Adrenal gland (tissue), 12 donors: ENCODE results near the gene COQ8B. TPM values are rescaled to one million over a fixed set of nuclear protein-coding genes. Genes with fewer than 3 reads are reported as not detected.

Source experiments
- DNase-seq, 7 donors: peaks; one replicate each; pipeline ENCODE4 v3.0.0-alpha.2; 2019 to 2020
- H3K27ac ChIP-seq, 5 donors: fragments of 200-600 bp; sonication (generic) in 4 of 5; 1 replicate in 3 of 5; 2 replicates in 2 of 5; pipeline versions ENCODE4 v1.5.1 to v1.8.0; 2016 to 2020; ENCODE audit warnings: mild to moderate bottlenecking in 1 of 5
- H3K27me3 ChIP-seq: fragments of 200-600 bp; 2 replicates; pipeline ENCODE4 v1.8.0; 2021
- H3K36me3 ChIP-seq, 2 donors: fragments of 200-600 bp; replicated peaks in 1 of 2; 1 replicate in 1 of 2; 2 replicates in 1 of 2; pipeline versions ENCODE4 v1.5.1 to v1.8.0; 2018 to 2022
- H3K4me1 ChIP-seq, 2 donors: fragments of 200-600 bp; replicated peaks in 1 of 2; 1 replicate in 1 of 2; 2 replicates in 1 of 2; pipeline versions ENCODE4 v1.5.1 to v1.8.0; 2018 to 2021
- H3K4me3 ChIP-seq, 4 donors: fragments of 200-600 bp; sonication (generic) in 3 of 4; one replicate each; pipeline ENCODE4 v1.5.1; 2016 to 2018
- H3K9me3 ChIP-seq, 3 donors: fragments of 200-600 bp; sonication (generic) in 1 of 3; replicated peaks in 1 of 3; 1 replicate in 2 of 3; 2 replicates in 1 of 3; pipeline versions ENCODE4 v1.5.1 to v1.8.0; 2016 to 2021
- CTCF ChIP-seq, 6 experiments: fragments of 450-650 bp in 4 of 6; fragments of 200-600 bp in 2 of 6; sonication (generic) in 1 of 6; IDR thresholded peaks; 1 replicate in 5 of 6; 2 replicates in 1 of 6; pipeline versions ENCODE4 v1.5.1 to v1.8.0; 2016 to 2021; ENCODE audit warnings: antibody characterized with exemption in 6 of 6, mild to moderate bottlenecking in 2 of 6, moderate library complexity in 1 of 6
- POLR2A ChIP-seq, 2 donors: fragments of 450-650 bp; IDR thresholded peaks; one replicate each; pipeline ENCODE4 v1.6.1; 2017; ENCODE audit warnings: antibody characterized with exemption in 2 of 2, mild to moderate bottlenecking in 2 of 2, moderate library complexity in 1 of 2
- WGBS, 4 donors: extraction: QIAGEN DNeasy Blood & Tissue Kit in 2 of 4; methylation state at CpG; one replicate each; pipeline versions ENCODE4 v1.1.5 to v1.1.7; 2013 to 2017; 5-methylcytosine and 5-hydroxymethylcytosine counted together
- intact Hi-C, 2 donors: fragments of 100-400 bp; cut with DNase I; formaldehyde crosslinking; loops; one replicate each; pipeline versions ENCODE4 v1.14.1 to v1.15.0; 2022 to 2023
- polyA plus RNA-seq, 3 donors: library from polyadenylated mRNA; stranded (reverse); fragments of 200-250 nt in 2 of 3; fragments of 350-450 nt in 1 of 3; fragmentation: Illumina TruSeq in 1 of 3; extraction: RNeasy Lipid Tissue Mini Kit (QIAGEN cat#74804) in 1 of 3; gene quantifications; one replicate each; pipeline ENCODE4 v1.2.3, GENCODE V29; 2013 to 2014
- total RNA-seq, 9 donors: library from RNA; depleted of rRNA in 4 of 9; stranded (reverse); fragments of >200 nt in 4 of 9; fragments of 120-200 nt in 1 of 9; fragmentation: NEBNext Ultra II Directional in 1 of 9; extraction: Animal tissue kit (Norgen Biotek cat#: 25700) in 1 of 9; gene quantifications; one replicate each; pipeline versions ENCODE4 v1.1.0 to v1.2.4, GENCODE V29; 2013 to 2023
- donor health status: healthy with polysubstance abuse.
- donor health status: Bipolar disorder and iron deficiency.
- donor health status: DM: yes; HTN: yes; CAD: no.
- donor health status: DM: no; HTN: no; CAD: no.
- donor health status: DM: no; HTN: no; CAD: no.
- donor health status: DM: yes; HTN: yes; CAD: no.

Gene COQ8B
- total and polyA plus RNA-seq, 12 donors: 13.7 to 80.4 (median 48.9) TPM

- Histone ChIP-seq H3K9me3 (no peaks in the 10 kb centered on the region), H3K36me3 (peaks cover 0 to 20% of the 10 kb centered on the region in 2 donors), H3K4me1 (peaks cover 6 to 12% of the 10 kb centered on the region in 2 donors), H3K27ac (peak overlapping the region in 4 of 5 donors; percentile 24 to 89 (median 78)), H3K4me3 (peak overlapping the region in 2 of 4 donors; percentile 32 to 69), H3K27me3 (no peaks in the 10 kb centered on the region)
- intact Hi-C loops: loop anchor here (5.0 to 10.0 kb wide), 5 partner anchors 138 to 471 kb away; no protein-coding TSS in a partner anchor
- 44 to 52% (median 49%) methylated on average over 21 to 24 of the region's 24 CpGs for WGBS, 4 donors
- peak in 5 of 7 donors; percentile 45 to 66 (median 47) for DNase-seq
- TF ChIP-seq POLR2A (IDR thresholded peaks at IDR 0.05) (no peak), CTCF (IDR thresholded peaks at IDR 0.05) (no peak)
Observed at GRCh38 chr19:40663695-40664692, 52.7 kb downstream of the COQ8B start.

GRCh38 chr19:40662925-40663694, 53.6 kb downstream of the COQ8B start:
- H3K27me3 ChIP-seq: no peaks in the 10 kb centered on the region
- peak overlapping the region; percentile 64 to 89 (median 76) for H3K27ac ChIP-seq
- peak in 5 of 6 experiments; percentile 92 to 99 (median 97) for TF ChIP-seq CTCF (IDR thresholded peaks at IDR 0.05)
- TF ChIP-seq POLR2A (IDR thresholded peaks at IDR 0.05): peak in 1 of 2 donors; percentile 39
- H3K4me1 ChIP-seq: peaks cover 6 to 12% of the 10 kb centered on the region in 2 donors
- DNase-seq: peak; percentile 89 to 94 (median 90)
- H3K9me3 ChIP-seq: no peaks in the 10 kb centered on the region
- intact Hi-C loops: loop anchor here (5.0 to 10.0 kb wide), 5 partner anchors 139 to 472 kb away; no protein-coding TSS in a partner anchor
- 0 to 1% (median 1%) methylated on average over 42 to 60 of the region's 60 CpGs for WGBS, 4 donors
- peak overlapping the region in 3 of 4 donors; percentile 32 to 69 (median 56) for H3K4me3 ChIP-seq
- H3K36me3 ChIP-seq: peaks cover 0 to 13% of the 10 kb centered on the region in 2 donors

- Histone ChIP-seq H3K9me3 (no peaks in the 10 kb centered on the region), H3K4me1 (peaks cover 6 to 11% of the 10 kb centered on the region in 2 donors), H3K36me3 (no peaks in the 10 kb centered on the region), H3K4me3 (no peak overlapping the region), H3K27ac (no peak overlapping the region), H3K27me3 (no peaks in the 10 kb centered on the region)
- WGBS, 4 donors: 63 to 81% (median 68%) methylated on average over 1 of the region's 1 CpG
- no peak for DNase-seq
- intact Hi-C loops: loop anchor here (5.0 to 10.0 kb wide), 5 partner anchors 141 to 473 kb away; no protein-coding TSS in a partner anchor
- TF ChIP-seq CTCF (IDR thresholded peaks at IDR 0.05): no peak
- TF ChIP-seq POLR2A (IDR thresholded peaks at IDR 0.05): no peak
Observed at GRCh38 chr19:40661616-40662015, 55.1 kb downstream of the COQ8B start.
